K562 (cell line): ENCODE measurements around the gene TMEM273. TPM values are rescaled to one million over a fixed set of nuclear protein-coding genes. Genes with fewer than 3 reads are reported as not detected.

ENCODE experiments used
- E2F4 ChIP-seq: sonication (generic); formaldehyde crosslinking; IDR thresholded peaks from 2 replicates; pipeline ENCODE4 v1.8.0; 2022; ENCODE audit warnings: mild to moderate bottlenecking, low read depth, missing genetic modification reagents
- GABPB1 ChIP-seq: sonication (generic); formaldehyde crosslinking; IDR thresholded peaks from 2 replicates; pipeline ENCODE4 v1.8.0; 2022; ENCODE audit warnings: mild to moderate bottlenecking, missing genetic modification reagents
- KLF13 ChIP-seq: fragments of 450-650 bp; IDR thresholded peaks from 2 replicates; pipeline ENCODE4 v1.6.1; 2016; ENCODE audit warnings: missing genetic modification characterization, low read depth, mild to moderate bottlenecking, missing compliant biosample characterization, moderate library complexity, borderline replicate concordance
- MGA ChIP-seq: fragments of 450-650 bp; IDR thresholded peaks from 2 replicates; pipeline ENCODE4 v1.6.1; 2016; ENCODE audit warnings: mild to moderate bottlenecking, moderate library complexity
- POLR2H ChIP-seq: IDR thresholded peaks from 2 replicates; pipeline ENCODE4 v1.6.1; 2016; ENCODE audit warnings: missing genetic modification characterization, low read depth, mild to moderate bottlenecking, control low read depth, missing compliant biosample characterization, moderate library complexity
- PTTG1 ChIP-seq: fragments of 450-650 bp; IDR thresholded peaks from 2 replicates; pipeline ENCODE4 v1.6.1; 2016; ENCODE audit warnings: low read depth, mild to moderate bottlenecking, missing genetic modification characterization, missing compliant biosample characterization
- polyA plus RNA-seq, 8 experiments: library from polyadenylated mRNA; depleted of rRNA in 4 of 8; stranded (reverse) in 5 of 8; unstranded in 3 of 8; fragments of >200 nt; fragmentation: Nextera tagmentation in 2 of 8; fragmentation: Illumina TruSeq in 1 of 8; extraction: Ambion mirVana in 2 of 8; extraction: Trizol in 1 of 8; gene quantifications; 2 replicates each; pipeline versions ENCODE4 v1.2.1 to v1.2.3, GENCODE V29; 2011 to 2014; ENCODE audit warnings: inconsistent platforms in 1 of 8, missing spikeins in 1 of 8
- total RNA-seq, 7 experiments: library from RNA; depleted of rRNA in 6 of 7; stranded (reverse); fragments of >200 nt in 6 of 7; fragmentation: Illumina TruSeq in 2 of 7; extraction: Trizol in 2 of 7; gene quantifications; 2 replicates each; pipeline versions ENCODE4 v1.2.1 to v1.2.3, GENCODE V29; 2011 to 2021; ENCODE audit warnings: low replicate concordance in 1 of 7
- TF ChIP-seq, protein P1 (sequence below), 3 experiments: fragments of 200-800 bp in 1 of 3; sonication (Bioruptor generic) in 1 of 3; sonication (generic) in 1 of 3; formaldehyde crosslinking in 1 of 3; IDR thresholded peaks; 2 replicates each; pipeline versions ENCODE4 v1.6.1 to v1.8.0; 2016 to 2022; ENCODE audit warnings: mild to moderate bottlenecking in 2 of 3, missing compliant biosample characterization in 2 of 3, missing genetic modification characterization in 2 of 3, missing genetic modification reagents in 1 of 3
- TF ChIP-seq, protein P2 (sequence below), 2 experiments: fragments of 450-650 bp in 1 of 2; sonication (generic) in 1 of 2; formaldehyde crosslinking; conservative IDR thresholded peaks; 2 replicates each; pipeline versions ENCODE4 v1.4.0 to v1.8.1; 2020 to 2022; ENCODE audit warnings: mild to moderate bottlenecking in 1 of 2, missing genetic modification reagents in 1 of 2

Gene TMEM273
- total and polyA plus RNA-seq, 9 of the 15 experiments (the other 6 are each of a cell fraction or from before 2014, with no cell fraction given): 39.2 to 131 (median 95.6) TPM

DNA sequence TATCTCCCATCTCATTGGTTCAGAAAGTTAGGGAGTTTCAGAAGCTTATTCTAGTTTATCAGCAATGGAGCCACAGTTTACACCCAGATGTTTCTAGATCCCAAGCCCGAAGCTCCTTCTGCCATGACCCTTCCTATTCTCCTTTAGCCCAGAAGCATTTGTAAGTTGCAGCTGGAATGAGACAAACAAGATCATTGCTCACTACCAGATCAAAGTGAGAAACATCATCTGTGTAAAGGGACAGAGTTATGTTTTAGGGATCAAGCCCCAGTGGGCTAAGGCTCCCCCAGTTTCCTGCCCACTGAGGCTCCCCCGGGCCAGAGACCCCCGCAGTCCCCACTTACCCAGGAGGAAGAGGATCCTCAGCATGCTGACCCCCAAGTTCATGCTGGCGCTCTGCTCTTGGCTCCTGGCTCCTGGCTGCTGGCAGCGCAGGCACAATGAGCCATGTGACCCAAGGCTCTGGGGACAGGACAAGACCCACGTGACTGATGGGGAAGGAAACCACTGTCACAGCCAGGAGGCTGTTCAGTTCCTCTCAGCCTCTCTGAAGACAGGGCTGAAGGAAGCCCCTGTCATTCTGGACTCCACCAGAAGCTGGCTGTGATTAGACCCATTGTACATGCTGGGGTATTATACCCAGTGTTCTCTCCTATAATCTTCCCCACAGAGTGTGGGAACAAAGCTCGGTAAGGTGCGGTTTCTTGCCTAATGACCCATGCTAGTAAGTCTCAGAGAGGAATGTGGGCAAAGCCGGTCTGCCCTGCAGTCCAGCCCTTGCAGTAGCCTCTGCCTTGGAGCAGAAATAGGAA, at the start of gene TMEM273 (continued):
- TF ChIP-seq, protein P1, sequence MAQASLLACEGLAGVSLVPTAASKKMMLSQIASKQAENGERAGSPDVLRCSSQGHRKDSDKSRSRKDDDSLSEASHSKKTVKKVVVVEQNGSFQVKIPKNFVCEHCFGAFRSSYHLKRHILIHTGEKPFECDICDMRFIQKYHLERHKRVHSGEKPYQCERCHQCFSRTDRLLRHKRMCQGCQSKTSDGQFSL (CRISPR knock-in tag; IDR thresholded peaks at IDR 0.05): no peak
- TF ChIP-seq, protein P1 (tag; IDR thresholded peaks at IDR 0.05): 0 out of 4 replicates have a peak, but pooled peaks of 1 of the 2 experiments have one; percentile 9
- TF ChIP-seq E2F4 (CRISPR knock-in tag) (no peak), KLF13 (tag) (no peak), PTTG1 (tag) (no peak), MGA (peak; percentile 83), GABPB1 (CRISPR knock-in tag) (no peak), POLR2H (0 out of 2 replicates have a peak, but pooled peaks have one; percentile 4)
- TF ChIP-seq, protein P2, sequence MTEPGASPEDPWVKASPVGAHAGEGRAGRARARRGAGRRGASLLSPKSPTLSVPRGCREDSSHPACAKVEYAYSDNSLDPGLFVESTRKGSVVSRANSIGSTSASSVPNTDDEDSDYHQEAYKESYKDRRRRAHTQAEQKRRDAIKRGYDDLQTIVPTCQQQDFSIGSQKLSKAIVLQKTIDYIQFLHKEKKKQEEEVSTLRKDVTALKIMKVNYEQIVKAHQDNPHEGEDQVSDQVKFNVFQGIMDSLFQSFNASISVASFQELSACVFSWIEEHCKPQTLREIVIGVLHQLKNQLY (CRISPR knock-in tag; conservative IDR thresholded peaks at IDR 0.05): no peak
